ENCODE measurements around the gene ITGB2. TPM values are rescaled to one million over a fixed set of nuclear protein-coding genes. Genes with fewer than 3 reads are reported as not detected.

ITGB2 gene
- total RNA-seq, 1 experiment from 2014 or later: 1.5 TPM

GRCh38 chr21:44875316-44875700 lies 45.4 kb downstream of the ITGB2 start:
- intact Hi-C loops (cut with micrococcal nuclease): no loop called here
- no peak overlapping the region for H2AFZ ChIP-seq (ENCODE audit: low read depth, low read length, poor library complexity, severe bottlenecking)
- BruUV-seq (replicated peaks): no TSS peak
- H3K4me3 ChIP-seq (replicated peaks in 1 of 2; ENCODE audit: low read depth in 1 of 2, low read length in 2 of 2): no peak overlapping the region
- H3K9me2 ChIP-seq (ENCODE audit: insufficient read depth): no peaks in the 10 kb centered on the region
- H3K27ac ChIP-seq (ENCODE audit: low read depth, low read length): no peak overlapping the region
- POLR2A ChIA-PET: no interaction called here
- TF ChIP-seq EZH2 (IDR thresholded peaks at IDR 0.05) (no peak), ZNF274 (IDR thresholded peaks at IDR 0.05; ENCODE audit: low read depth, low read length) (no peak), SRF (IDR thresholded peaks at IDR 0.05; ENCODE audit: low read depth) (no peak), YY1 (IDR thresholded peaks at IDR 0.05; ENCODE audit: extremely low read depth, insufficient replicate concordance, low read depth, low read length) (no peak), ELF1 (IDR thresholded peaks at IDR 0.05; ENCODE audit: borderline replicate concordance, low read depth) (no peak), SP1 (IDR thresholded peaks at IDR 0.05; ENCODE audit: low read depth) (no peak), FOSL1 (IDR thresholded peaks at IDR 0.05; ENCODE audit: low read depth) (no peak), JUND (IDR thresholded peaks at IDR 0.05) (no peak), MAX (IDR thresholded peaks at IDR 0.05) (no peak), RAD21 (IDR thresholded peaks at IDR 0.05; ENCODE audit: low read depth) (no peak), SIN3A (IDR thresholded peaks at IDR 0.05; ENCODE audit: low read depth) (no peak), POLR2AphosphoS5 (IDR thresholded peaks at IDR 0.05; ENCODE audit: low read depth, low read length) (no peak)
- TF ChIP-seq, protein P1, sequence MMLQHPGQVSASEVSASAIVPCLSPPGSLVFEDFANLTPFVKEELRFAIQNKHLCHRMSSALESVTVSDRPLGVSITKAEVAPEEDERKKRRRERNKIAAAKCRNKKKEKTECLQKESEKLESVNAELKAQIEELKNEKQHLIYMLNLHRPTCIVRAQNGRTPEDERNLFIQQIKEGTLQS (IDR thresholded peaks at IDR 0.05): no peak
- peaks cover 21 to 31% of the 10 kb centered on the region in 2 experiments for H3K4me1 ChIP-seq (ENCODE audit: control insufficient read depth in 1 of 2, insufficient read depth in 2 of 2, low read length in 2 of 2)
- H3K9ac ChIP-seq (ENCODE audit: low read length): no peak overlapping the region
- H4K20me1 ChIP-seq (ENCODE audit: insufficient read depth): no peaks in the 10 kb centered on the region; the same call in 1 of the 2 replicates
- no peak for ATAC-seq
- CTCF ChIA-PET: no interaction called here
- H3K4me2 ChIP-seq (ENCODE audit: low read length): no peak overlapping the region
- DNase-seq (ENCODE audit: low read depth, low spot score): no peak
- peaks cover 29% of the 10 kb centered on the region for H3K79me2 ChIP-seq (ENCODE audit: insufficient read depth, low read length)
- no peaks in the 10 kb centered on the region for H3K9me3 ChIP-seq (ENCODE audit: control insufficient read depth in 1 of 2, insufficient read depth in 1 of 2, low read depth in 1 of 2, low read length in 2 of 2)
- H3K36me3 ChIP-seq (ENCODE audit: control insufficient read depth in 1 of 2, insufficient read depth in 2 of 2, low read length in 2 of 2): no peaks in the 10 kb centered on the region
- no peaks in the 10 kb centered on the region for H3K27me3 ChIP-seq (ENCODE audit: insufficient read depth, low read length)
- RAD21 ChIA-PET (ENCODE audit: low non-redundant PET in 1 of 2, low total read pairs in 2 of 2, uncharacterized antibody in 2 of 2, unreplicated experiment in 2 of 2): no interaction called here
